Measurements from ENCODE around the gene H2AZ1.

The H2AZ1 gene

DNA sequence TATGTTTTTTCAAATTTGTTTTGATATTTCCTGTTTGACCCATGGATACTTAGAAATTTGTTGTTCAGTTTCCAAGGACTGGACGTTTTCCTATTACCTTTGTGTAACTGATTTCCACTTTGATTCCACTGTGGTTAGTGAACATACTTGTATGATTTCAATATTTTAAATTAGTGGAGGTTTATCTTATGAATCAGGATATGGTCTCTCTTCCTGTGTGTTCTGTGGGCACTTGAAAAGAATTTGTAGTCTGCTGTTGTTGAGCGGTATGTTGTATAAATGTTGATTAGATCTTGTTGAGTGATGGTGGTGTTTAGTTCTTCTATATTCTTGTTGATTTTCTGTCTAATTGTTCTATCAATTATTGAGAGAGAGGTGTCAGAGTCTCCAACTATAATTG, 34.6 kb downstream of the H2AZ1 start:
- no peak for DNase-seq
- H3K9me3 ChIP-seq (ENCODE audit: insufficient read depth, low read depth, low read length) = no peaks in the 10 kb centered on the region
- no CpG with 5 or more reads among the region's 2 CpGs for WGBS (ENCODE audit: extremely low coverage, insufficient coverage, insufficient read length)
- H3K4me1 ChIP-seq (ENCODE audit: control insufficient read depth in 1 of 2, insufficient read depth in 2 of 2, low read length in 2 of 2) = no peaks in the 10 kb centered on the region
- H2AK5ac ChIP-seq (ENCODE audit: low read length) = no peak overlapping the region
- no peak overlapping the region for H3K23ac ChIP-seq (ENCODE audit: low read length)
- no peak overlapping the region for H3K27ac ChIP-seq (ENCODE audit: low read depth, low read length)
- H3K4me2 ChIP-seq (ENCODE audit: low read length) = no peak overlapping the region
- no peak overlapping the region for H4K12ac ChIP-seq (ENCODE audit: low read depth, low read length)
- H4K8ac ChIP-seq (ENCODE audit: low read depth, low read length) = no peak overlapping the region
- no peak overlapping the region for H3K4me3 ChIP-seq (ENCODE audit: low read depth, low read length)
- H2BK120ac ChIP-seq (ENCODE audit: insufficient read depth, low read length, poor library complexity) = no peak overlapping the region
- no peak overlapping the region for H3K14ac ChIP-seq (ENCODE audit: low read length)
- H3K79me2 ChIP-seq (ENCODE audit: control insufficient read depth, insufficient read depth, low read length, poor library complexity) = no peaks in the 10 kb centered on the region
- peaks cover 1 to 12% of the 10 kb centered on the region in 2 experiments for H3K36me3 ChIP-seq (ENCODE audit: control insufficient read depth in 1 of 2, insufficient read depth in 2 of 2, low read length in 2 of 2)
- H4K91ac ChIP-seq (ENCODE audit: low read depth, low read length) = no peak overlapping the region
- no peak overlapping the region for H2AFZ ChIP-seq (ENCODE audit: insufficient read depth, low read length, poor library complexity)
- no peak overlapping the region for H2BK5ac ChIP-seq (ENCODE audit: low read depth, low read length, poor library complexity)
- no peak overlapping the region for H2BK12ac ChIP-seq (ENCODE audit: low read length)
- no peak overlapping the region for H3K18ac ChIP-seq (ENCODE audit: low read length)
- no peak overlapping the region for H3K4ac ChIP-seq (ENCODE audit: low read depth, low read length)
- H3K27me3 ChIP-seq (ENCODE audit: insufficient read depth, low read length) = no peaks in the 10 kb centered on the region
- no peak overlapping the region for H3K9ac ChIP-seq (ENCODE audit: low read length)
- H3K79me1 ChIP-seq (ENCODE audit: low read length) = no peaks in the 10 kb centered on the region
